Bronchial epithelial cell (primary cell): ENCODE measurements around the gene USP38. TPM values are rescaled to one million over a fixed set of nuclear protein-coding genes. Genes with fewer than 3 reads are reported as not detected.

Source experiments
- DNase-seq: peaks from one replicate; pipeline ENCODE4 v3.0.0-alpha.2; 2010; ENCODE audit warnings: low read depth
- FAIRE-seq: peaks from 2 replicates; lab custom pipeline; 2011; peaks lifted over from hg19 to GRCh38; lab: Jason Lieb, UNC
- H3K27me3 ChIP-seq: 2 replicates; pipeline ENCODE4 v1.5.1; 2011; ENCODE audit warnings: low read length; ENCODE audit not compliant: control insufficient read depth, insufficient read depth
- H3K36me3 ChIP-seq: 2 replicates; pipeline ENCODE4 v1.5.1; 2011; ENCODE audit warnings: low read length; ENCODE audit not compliant: control insufficient read depth, insufficient read depth
- H3K4me3 ChIP-seq: 2 replicates; pipeline ENCODE4 v1.5.1; 2011; ENCODE audit warnings: mild to moderate bottlenecking, low read depth, low read length, control low read depth
- total RNA-seq: library from RNA; depleted of rRNA; stranded (reverse); fragments of >200 nt; gene quantifications from 2 replicates; pipeline ENCODE4 v1.2.1, GENCODE V29; 2014
- TF ChIP-seq, protein P1 (sequence below): IDR thresholded peaks from 2 replicates; pipeline ENCODE4 v1.5.1; 2011; ENCODE audit warnings: mild to moderate bottlenecking, moderate library complexity, low read length, control low read depth, inconsistent platforms; ENCODE audit not compliant: insufficient read depth, severe bottlenecking

Gene USP38
- total RNA-seq, 1 donor from 2014 or later, result 18.4 TPM

DNA sequence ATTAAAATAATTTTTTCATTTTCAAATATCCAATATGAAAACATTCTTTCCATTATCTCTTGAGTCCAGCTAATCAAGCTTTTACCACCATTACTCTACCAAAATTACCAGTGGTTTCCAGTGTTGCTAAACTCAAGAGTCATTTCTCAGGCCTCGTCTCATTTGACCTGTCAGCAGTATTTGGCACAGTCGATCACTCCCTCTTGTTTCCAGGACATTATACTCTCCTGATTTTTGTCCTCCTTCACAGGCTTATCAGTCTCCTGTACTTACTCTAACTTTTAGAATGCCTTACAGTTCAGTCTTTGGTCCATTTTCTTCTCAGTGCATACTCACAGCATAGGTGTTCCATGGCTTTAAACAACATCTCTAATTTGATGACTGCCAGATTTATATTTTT is 11.6 kb downstream of the USP38 start:
- DNase-seq (no peak), FAIRE-seq (no peak)
- Histone ChIP-seq H3K4me3 (no peak overlapping the region), H3K27me3 (no peaks in the 10 kb centered on the region), H3K36me3 (peaks cover 8% of the 10 kb centered on the region)
- TF ChIP-seq, protein P1, sequence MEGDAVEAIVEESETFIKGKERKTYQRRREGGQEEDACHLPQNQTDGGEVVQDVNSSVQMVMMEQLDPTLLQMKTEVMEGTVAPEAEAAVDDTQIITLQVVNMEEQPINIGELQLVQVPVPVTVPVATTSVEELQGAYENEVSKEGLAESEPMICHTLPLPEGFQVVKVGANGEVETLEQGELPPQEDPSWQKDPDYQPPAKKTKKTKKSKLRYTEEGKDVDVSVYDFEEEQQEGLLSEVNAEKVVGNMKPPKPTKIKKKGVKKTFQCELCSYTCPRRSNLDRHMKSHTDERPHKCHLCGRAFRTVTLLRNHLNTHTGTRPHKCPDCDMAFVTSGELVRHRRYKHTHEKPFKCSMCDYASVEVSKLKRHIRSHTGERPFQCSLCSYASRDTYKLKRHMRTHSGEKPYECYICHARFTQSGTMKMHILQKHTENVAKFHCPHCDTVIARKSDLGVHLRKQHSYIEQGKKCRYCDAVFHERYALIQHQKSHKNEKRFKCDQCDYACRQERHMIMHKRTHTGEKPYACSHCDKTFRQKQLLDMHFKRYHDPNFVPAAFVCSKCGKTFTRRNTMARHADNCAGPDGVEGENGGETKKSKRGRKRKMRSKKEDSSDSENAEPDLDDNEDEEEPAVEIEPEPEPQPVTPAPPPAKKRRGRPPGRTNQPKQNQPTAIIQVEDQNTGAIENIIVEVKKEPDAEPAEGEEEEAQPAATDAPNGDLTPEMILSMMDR, result no peak

DNA sequence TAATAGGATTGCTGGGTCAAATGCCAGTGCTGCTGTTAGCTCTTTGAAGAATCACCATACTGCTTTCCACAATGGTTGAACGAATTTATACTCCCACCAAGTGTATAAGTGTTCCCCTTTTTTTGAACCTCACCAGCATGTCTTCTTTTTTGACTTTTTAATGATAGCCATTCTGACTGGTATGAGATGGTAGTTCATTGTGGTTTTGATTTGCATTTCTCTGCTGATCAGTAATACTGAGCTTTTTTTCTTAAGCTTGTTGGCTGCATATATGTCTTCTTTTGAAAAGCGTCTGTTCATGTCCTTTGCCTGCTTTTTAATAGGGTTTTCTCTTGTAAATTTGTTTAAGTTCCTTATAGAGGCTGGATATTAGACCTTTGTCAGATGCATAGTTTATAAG is 14.8 kb downstream of the USP38 start:
- TF ChIP-seq, protein P1, result no peak
- peaks cover 9% of the 10 kb centered on the region for H3K36me3 ChIP-seq
- DNase-seq (no peak), FAIRE-seq (no peak)
- H3K4me3 ChIP-seq, result no peak overlapping the region
- H3K27me3 ChIP-seq, result no peaks in the 10 kb centered on the region

DNA sequence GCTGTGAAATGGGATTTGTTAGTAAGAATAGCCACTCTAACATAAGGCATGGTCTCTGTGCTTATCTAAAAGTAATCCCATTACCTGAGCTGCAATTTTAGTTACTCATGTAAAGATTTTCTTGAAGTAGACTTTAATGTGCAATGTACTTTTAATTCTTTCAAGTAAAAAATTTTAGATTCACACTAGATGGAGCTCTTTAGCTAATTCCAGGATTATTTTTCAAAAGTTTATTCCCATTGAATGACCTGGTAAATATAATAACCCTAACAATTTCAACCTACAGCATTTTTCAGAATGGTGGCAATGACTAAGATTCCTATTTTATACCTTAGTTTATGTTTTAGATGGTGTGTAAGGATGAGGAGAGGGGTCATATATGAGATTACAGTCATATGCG is 18.1 kb downstream of the USP38 start:
- H3K36me3 ChIP-seq, result peaks cover 6% of the 10 kb centered on the region
- peak; percentile 36 for DNase-seq
- no peak for FAIRE-seq
- H3K27me3 ChIP-seq, result no peaks in the 10 kb centered on the region
- TF ChIP-seq, protein P1, result no peak
- no peak overlapping the region for H3K4me3 ChIP-seq

DNA sequence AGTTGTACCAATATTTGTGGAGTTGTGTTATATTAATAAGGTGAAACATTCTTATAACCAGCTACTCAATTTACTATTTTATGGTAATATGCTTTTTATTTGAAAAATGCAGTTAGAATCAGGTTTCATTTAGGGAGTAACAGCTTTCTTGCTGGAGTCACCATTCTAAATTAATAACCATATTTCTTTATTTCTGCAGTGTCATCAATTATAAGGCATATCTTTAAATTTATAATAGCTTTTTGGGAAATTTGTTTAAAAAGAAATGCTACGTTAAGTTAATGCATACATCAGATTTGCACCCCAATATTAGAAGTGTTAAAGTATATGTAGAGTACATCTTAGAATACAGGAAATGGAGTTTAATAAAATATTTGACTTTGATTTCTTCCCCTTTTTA is 18.9 kb downstream of the USP38 start:
- Histone ChIP-seq H3K4me3 (no peak overlapping the region), H3K27me3 (no peaks in the 10 kb centered on the region), H3K36me3 (peaks cover 5% of the 10 kb centered on the region)
- FAIRE-seq (no peak), DNase-seq (no peak)
- TF ChIP-seq, protein P1, result no peak

DNA sequence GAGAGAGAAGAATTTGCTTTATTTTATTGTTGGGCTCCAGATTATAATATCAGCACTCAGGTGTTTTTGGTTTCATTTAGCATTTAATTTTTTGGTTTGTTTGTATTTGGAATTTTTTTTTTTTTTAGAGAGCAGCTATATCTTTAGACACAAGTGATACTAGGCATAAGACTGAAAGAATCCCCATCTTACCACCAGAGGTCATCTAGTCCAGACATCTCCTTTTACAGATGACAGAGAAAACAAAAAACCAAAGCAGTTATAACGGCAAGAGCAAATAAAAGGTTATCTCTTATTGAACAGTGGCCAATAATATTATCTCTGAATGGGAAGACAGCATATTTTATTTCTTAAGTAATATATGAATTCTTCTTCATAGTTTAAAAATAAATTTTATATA is 22.8 kb downstream of the USP38 start:
- H3K4me3 ChIP-seq, result no peak overlapping the region
- DNase-seq (peak; percentile 40), FAIRE-seq (no peak)
- peaks cover 6% of the 10 kb centered on the region for H3K36me3 ChIP-seq
- TF ChIP-seq, protein P1, result peak; percentile 35
- no peaks in the 10 kb centered on the region for H3K27me3 ChIP-seq

DNA sequence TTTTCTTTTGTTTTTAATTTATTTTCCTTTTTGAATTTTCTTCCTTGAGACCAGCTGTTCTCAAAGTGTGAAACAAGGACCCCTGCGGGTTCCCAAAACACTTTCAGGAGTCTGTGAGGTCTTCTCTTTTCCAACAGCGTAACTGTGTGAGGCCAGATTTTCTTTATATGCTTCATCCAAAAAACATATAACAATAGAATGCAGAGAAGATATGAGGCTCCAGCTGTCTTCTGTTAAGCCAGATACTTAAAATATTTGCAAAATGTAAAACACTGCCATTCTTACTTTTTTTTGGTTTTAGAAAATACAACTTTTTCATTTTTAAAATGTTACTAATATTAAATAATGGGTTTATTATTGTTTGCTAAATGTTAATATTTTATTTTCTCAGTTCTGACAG is 27.8 kb downstream of the USP38 start:
- TF ChIP-seq, protein P1, result no peak
- FAIRE-seq, result no peak
- peaks cover 4% of the 10 kb centered on the region for H3K36me3 ChIP-seq

More for the DNA sequence above, 27.8 kb downstream of the USP38 start:
- Histone ChIP-seq H3K4me3 (no peak overlapping the region), H3K27me3 (no peaks in the 10 kb centered on the region)
- DNase-seq, result no peak
